Measurements from ENCODE around the gene CNTN1. TPM values are rescaled to one million over a fixed set of nuclear protein-coding genes. Genes with fewer than 3 reads are reported as not detected.

CNTN1 gene
- total and polyA plus RNA-seq, 10 of the 15 experiments (the other 5 are each of a cell fraction or from before 2014, with no cell fraction given), result 0.06 to 0.14 TPM; not detected in 8

DNA sequence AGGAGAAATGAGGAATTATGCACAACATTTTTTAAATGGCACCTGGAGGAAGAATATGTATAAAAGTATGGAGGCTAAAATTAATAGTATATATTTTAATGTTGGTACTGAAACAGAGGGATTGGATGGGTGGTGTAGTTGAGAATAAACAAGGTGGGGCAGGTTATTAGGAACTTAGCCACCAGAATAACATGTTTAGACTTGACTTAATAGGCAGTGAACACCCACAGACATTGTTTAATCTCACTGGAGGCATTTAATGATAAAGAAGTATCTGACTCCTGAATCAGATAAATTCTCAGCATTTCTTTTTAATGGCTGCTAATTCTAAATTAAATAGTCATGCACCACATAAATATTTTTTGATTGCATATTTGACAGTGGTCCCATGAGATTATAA, 139.7 kb downstream of the CNTN1 start:
- ChIA-PET POLR2A (no interaction called here), RAD21 (ENCODE audit: unreplicated experiment) (no interaction called here), SMC1A (ENCODE audit: uncharacterized antibody, unreplicated experiment) (no interaction called here), CTCF (no interaction called here)
- no peak for DNase-seq (ENCODE audit: low read depth, low spot score)
- intact Hi-C loops (cut with micrococcal nuclease; ENCODE audit: unreplicated experiment), result no loop called here
- no peak for ATAC-seq
- no peak for FAIRE-seq
- H4K20me1 ChIP-seq (ENCODE audit: control insufficient read depth, insufficient read depth), result no peaks in the 10 kb centered on the region
- no peak for TF ChIP-seq RUNX3 (IDR thresholded peaks at IDR 0.05; ENCODE audit: low read length)
- TF ChIP-seq, protein P1, sequence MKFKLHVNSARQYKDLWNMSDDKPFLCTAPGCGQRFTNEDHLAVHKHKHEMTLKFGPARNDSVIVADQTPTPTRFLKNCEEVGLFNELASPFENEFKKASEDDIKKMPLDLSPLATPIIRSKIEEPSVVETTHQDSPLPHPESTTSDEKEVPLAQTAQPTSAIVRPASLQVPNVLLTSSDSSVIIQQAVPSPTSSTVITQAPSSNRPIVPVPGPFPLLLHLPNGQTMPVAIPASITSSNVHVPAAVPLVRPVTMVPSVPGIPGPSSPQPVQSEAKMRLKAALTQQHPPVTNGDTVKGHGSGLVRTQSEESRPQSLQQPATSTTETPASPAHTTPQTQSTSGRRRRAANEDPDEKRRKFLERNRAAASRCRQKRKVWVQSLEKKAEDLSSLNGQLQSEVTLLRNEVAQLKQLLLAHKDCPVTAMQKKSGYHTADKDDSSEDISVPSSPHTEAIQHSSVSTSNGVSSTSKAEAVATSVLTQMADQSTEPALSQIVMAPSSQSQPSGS (IDR thresholded peaks at IDR 0.05; ENCODE audit: low read length), result no peak
- no peak for TF ChIP-seq RCOR1 (conservative IDR thresholded peaks at IDR 0.05; ENCODE audit: low read depth, low read length)
- no peak for TF ChIP-seq GATAD2B (conservative IDR thresholded peaks at IDR 0.05; ENCODE audit: low read depth)
- no peak for TF ChIP-seq NR2C2 (IDR thresholded peaks at IDR 0.05; ENCODE audit: borderline replicate concordance, control insufficient read depth, insufficient read length, low read depth)
- TF ChIP-seq, protein P2, sequence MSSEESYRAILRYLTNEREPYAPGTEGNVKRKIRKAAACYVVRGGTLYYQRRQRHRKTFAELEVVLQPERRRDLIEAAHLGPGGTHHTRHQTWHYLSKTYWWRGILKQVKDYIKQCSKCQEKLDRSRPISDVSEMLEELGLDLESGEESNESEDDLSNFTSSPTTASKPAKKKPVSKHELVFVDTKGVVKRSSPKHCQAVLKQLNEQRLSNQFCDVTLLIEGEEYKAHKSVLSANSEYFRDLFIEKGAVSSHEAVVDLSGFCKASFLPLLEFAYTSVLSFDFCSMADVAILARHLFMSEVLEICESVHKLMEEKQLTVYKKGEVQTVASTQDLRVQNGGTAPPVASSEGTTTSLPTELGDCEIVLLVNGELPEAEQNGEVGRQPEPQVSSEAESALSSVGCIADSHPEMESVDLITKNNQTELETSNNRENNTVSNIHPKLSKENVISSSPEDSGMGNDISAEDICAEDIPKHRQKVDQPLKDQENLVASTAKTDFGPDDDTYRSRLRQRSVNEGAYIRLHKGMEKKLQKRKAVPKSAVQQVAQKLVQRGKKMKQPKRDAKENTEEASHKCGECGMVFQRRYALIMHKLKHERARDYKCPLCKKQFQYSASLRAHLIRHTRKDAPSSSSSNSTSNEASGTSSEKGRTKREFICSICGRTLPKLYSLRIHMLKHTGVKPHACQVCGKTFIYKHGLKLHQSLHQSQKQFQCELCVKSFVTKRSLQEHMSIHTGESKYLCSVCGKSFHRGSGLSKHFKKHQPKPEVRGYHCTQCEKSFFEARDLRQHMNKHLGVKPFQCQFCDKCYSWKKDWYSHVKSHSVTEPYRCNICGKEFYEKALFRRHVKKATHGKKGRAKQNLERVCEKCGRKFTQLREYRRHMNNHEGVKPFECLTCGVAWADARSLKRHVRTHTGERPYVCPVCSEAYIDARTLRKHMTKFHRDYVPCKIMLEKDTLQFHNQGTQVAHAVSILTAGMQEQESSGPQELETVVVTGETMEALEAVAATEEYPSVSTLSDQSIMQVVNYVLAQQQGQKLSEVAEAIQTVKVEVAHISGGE (CRISPR knock-in tag; IDR thresholded peaks at IDR 0.05), result no peak
- TF ChIP-seq JUNB (IDR thresholded peaks at IDR 0.05), result no peak
- TF ChIP-seq SP1 (IDR thresholded peaks at IDR 0.05; ENCODE audit: low read depth, low read length), result no peak
- TF ChIP-seq, protein P3, sequence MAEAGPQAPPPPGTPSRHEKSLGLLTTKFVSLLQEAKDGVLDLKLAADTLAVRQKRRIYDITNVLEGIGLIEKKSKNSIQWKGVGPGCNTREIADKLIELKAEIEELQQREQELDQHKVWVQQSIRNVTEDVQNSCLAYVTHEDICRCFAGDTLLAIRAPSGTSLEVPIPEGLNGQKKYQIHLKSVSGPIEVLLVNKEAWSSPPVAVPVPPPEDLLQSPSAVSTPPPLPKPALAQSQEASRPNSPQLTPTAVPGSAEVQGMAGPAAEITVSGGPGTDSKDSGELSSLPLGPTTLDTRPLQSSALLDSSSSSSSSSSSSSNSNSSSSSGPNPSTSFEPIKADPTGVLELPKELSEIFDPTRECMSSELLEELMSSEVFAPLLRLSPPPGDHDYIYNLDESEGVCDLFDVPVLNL (IDR thresholded peaks at IDR 0.05; ENCODE audit: low read depth, low read length), result no peak
- TF ChIP-seq HDGF (IDR thresholded peaks at IDR 0.05), result no peak
- TF ChIP-seq TBL1XR1 (IDR thresholded peaks at IDR 0.05; ENCODE audit: low read depth, low read length), result no peak
- TF ChIP-seq, protein P4, sequence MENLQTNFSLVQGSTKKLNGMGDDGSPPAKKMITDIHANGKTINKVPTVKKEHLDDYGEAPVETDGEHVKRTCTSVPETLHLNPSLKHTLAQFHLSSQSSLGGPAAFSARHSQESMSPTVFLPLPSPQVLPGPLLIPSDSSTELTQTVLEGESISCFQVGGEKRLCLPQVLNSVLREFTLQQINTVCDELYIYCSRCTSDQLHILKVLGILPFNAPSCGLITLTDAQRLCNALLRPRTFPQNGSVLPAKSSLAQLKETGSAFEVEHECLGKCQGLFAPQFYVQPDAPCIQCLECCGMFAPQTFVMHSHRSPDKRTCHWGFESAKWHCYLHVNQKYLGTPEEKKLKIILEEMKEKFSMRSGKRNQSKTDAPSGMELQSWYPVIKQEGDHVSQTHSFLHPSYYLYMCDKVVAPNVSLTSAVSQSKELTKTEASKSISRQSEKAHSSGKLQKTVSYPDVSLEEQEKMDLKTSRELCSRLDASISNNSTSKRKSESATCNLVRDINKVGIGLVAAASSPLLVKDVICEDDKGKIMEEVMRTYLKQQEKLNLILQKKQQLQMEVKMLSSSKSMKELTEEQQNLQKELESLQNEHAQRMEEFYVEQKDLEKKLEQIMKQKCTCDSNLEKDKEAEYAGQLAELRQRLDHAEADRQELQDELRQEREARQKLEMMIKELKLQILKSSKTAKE (IDR thresholded peaks at IDR 0.05; ENCODE audit: low read depth, poor library complexity, severe bottlenecking), result no peak
- H3K27ac ChIP-seq (ENCODE audit: control insufficient read depth, insufficient read depth), result no peak overlapping the region
- H3K79me2 ChIP-seq (ENCODE audit: control insufficient read depth, insufficient read depth, low read length), result no peaks in the 10 kb centered on the region
- H3K4me1 ChIP-seq (ENCODE audit: control insufficient read depth, insufficient read depth, low read length), result no peaks in the 10 kb centered on the region
- H3K4me3 ChIP-seq, result no peak overlapping the region
- H3K9ac ChIP-seq (ENCODE audit: control insufficient read depth, insufficient read depth, low read length), result no peak overlapping the region
- H2AFZ ChIP-seq (ENCODE audit: control insufficient read depth, low read depth, low read length), result no peak overlapping the region
- BruUV-seq (replicated peaks), result no TSS peak
- H3K27me3 ChIP-seq (replicated peaks in 1 of 2; ENCODE audit: control insufficient read depth in 2 of 2, insufficient read depth in 2 of 2, low read length in 1 of 2), result no peaks in the 10 kb centered on the region
- no peaks in the 10 kb centered on the region for H3K9me3 ChIP-seq (replicated peaks; ENCODE audit: control insufficient read depth, insufficient read depth, low read length)
- H3K4me2 ChIP-seq (ENCODE audit: control insufficient read depth, insufficient read depth), result no peak overlapping the region
- in situ Hi-C loops (cut with MboI), result no loop called here
- no peaks in the 10 kb centered on the region for H3K36me3 ChIP-seq (ENCODE audit: control insufficient read depth in 2 of 2, insufficient read depth in 2 of 2, low read length in 1 of 2)
